OCI-LY3 (cell line): ENCODE results near the gene NOXA1.

Experiments used
- H2AFZ ChIP-seq: fragments of 200-600, 300-600 bp; shearing (Covaris generic); 2 replicates; pipeline ENCODE4 v1.6.0; 2014; ENCODE audit warnings: antibody characterized with exemption, low read depth, low read length
- H3K27ac ChIP-seq: fragments of 200-600, 300-600 bp; sonication (generic); 2 replicates; pipeline ENCODE4 v1.5.1; 2014; ENCODE audit warnings: mild to moderate bottlenecking, low read length, moderate library complexity, mixed read lengths
- H3K27me3 ChIP-seq: fragments of 200-600, 300-600 bp; sonication (generic); 2 replicates; pipeline ENCODE4 v1.6.1; 2014; ENCODE audit warnings: low read depth, low read length, mixed read lengths
- H3K36me3 ChIP-seq: fragments of 200-600, 300-600 bp; sonication (generic); replicated peaks from 2 replicates; pipeline ENCODE3; 2014; ENCODE audit warnings: low read depth, low read length, mixed read lengths
- H3K4me1 ChIP-seq: fragments of 300-600, 200-600 bp; sonication (generic); 2 replicates; pipeline ENCODE4 v1.6.1; 2014; ENCODE audit warnings: low read length, mixed read lengths
- H3K4me2 ChIP-seq: fragments of 200-600, 300-600 bp; sonication (generic); 2 replicates; pipeline ENCODE4 v1.6.1; 2014; ENCODE audit warnings: low read length, mixed read lengths
- H3K4me3 ChIP-seq: fragments of 300-600, 200-600 bp; sonication (generic); 2 replicates; pipeline ENCODE4 v1.5.1; 2014; ENCODE audit warnings: antibody characterized with exemption, mild to moderate bottlenecking, low read length, moderate library complexity
- H3K79me2 ChIP-seq: fragments of 300-600, 200-600 bp; shearing (Covaris generic); 2 replicates; pipeline ENCODE4 v1.6.1; 2014; ENCODE audit warnings: mild to moderate bottlenecking, low read length, mixed read lengths
- H3K9ac ChIP-seq: fragments of 300-600, 200-600 bp; shearing (Covaris generic); 2 replicates; pipeline ENCODE4 v1.6.0; 2014; ENCODE audit warnings: mild to moderate bottlenecking, low read length, moderate library complexity
- H3K9me3 ChIP-seq: fragments of 200-600, 300-600 bp; shearing (Covaris generic); 2 replicates; pipeline ENCODE4 v1.6.1; 2014; ENCODE audit warnings: low read length, mixed read lengths; ENCODE audit not compliant: insufficient read depth
- H4K20me1 ChIP-seq: fragments of 200-600, 300-600 bp; sonication (generic); 2 replicates; pipeline ENCODE4 v1.6.1; 2016; ENCODE audit warnings: low read length, mixed read lengths; ENCODE audit not compliant: insufficient read depth
- EZH2phosphoT487 ChIP-seq: fragments of 200-600 bp; shearing (Covaris generic); IDR thresholded peaks from 2 replicates; pipeline ENCODE4 v1.6.1; 2018; ENCODE audit warnings: antibody characterized with exemption, mixed run types, low read depth
- TF ChIP-seq, protein P1 (sequence below): fragments of 200-600, 300-600 bp; sonication (generic); IDR thresholded peaks from 2 replicates; pipeline ENCODE4 v1.5.1; 2014; ENCODE audit warnings: antibody characterized with exemption, low read length, low read depth

Gene NOXA1

DNA sequence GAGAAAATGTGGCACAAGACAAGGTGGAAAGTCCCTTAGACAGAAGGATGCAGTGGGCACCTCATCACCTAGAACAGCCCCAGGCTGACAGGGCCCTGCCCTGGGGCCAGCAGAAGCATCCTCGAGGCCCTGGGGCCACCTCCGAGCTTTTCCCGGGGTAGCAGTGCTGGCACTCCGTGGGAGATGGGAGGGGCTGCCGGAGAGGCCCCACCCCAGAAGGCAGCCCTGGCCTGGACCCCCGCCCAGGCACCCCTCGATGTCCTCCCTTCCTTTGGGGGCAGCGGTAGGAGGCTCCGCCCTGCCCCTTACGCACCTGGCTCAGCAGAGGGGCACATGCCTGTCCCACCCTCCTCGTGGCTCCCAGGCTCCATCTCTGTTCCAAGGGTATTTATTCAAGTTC, 53.7 kb downstream of the NOXA1 start:
- no peak overlapping the region for H3K9ac ChIP-seq

DNA sequence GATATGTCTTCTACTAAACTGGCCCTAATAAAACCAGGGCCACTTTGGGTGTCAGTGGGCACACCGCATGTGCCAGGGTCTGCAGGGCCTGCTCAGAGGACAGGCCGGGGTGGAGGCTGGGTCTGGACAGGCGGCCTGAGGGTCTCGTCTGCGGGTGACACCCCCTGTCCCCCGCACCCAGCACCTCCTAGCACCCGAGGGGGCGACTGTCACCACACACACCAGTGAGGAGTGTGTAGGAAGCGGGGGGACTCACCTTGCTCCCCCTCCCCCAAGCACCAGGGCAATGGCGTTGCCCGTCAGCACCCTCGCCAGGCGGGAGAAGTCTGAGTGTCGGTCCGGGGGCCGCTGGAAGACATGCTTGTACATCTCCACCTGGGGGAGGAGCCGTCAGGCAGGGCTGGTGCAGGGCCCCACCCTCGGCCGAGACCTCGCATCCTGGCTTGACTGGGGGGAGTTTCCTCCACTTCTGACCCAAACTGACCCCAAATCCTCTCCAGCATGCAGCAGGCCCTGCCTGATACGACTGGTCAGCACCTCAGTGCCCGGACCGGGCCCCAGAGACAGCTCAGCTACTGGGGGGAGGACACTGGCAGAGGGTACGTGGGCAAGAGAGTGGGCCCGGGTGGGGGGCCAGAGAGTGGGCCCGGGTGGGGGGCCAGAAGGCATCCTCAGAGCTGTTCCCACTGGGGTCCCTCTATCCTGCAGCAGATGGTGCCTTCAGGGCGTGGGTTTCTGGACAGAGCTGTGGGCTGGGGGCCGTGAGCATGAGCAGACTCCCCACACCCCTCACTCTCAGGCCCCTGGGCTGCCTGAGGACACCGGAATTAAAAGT, 54.8 kb downstream of the NOXA1 start:
- TF ChIP-seq, protein P1, sequence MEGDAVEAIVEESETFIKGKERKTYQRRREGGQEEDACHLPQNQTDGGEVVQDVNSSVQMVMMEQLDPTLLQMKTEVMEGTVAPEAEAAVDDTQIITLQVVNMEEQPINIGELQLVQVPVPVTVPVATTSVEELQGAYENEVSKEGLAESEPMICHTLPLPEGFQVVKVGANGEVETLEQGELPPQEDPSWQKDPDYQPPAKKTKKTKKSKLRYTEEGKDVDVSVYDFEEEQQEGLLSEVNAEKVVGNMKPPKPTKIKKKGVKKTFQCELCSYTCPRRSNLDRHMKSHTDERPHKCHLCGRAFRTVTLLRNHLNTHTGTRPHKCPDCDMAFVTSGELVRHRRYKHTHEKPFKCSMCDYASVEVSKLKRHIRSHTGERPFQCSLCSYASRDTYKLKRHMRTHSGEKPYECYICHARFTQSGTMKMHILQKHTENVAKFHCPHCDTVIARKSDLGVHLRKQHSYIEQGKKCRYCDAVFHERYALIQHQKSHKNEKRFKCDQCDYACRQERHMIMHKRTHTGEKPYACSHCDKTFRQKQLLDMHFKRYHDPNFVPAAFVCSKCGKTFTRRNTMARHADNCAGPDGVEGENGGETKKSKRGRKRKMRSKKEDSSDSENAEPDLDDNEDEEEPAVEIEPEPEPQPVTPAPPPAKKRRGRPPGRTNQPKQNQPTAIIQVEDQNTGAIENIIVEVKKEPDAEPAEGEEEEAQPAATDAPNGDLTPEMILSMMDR = no peak
- no peak for TF ChIP-seq EZH2phosphoT487
- Histone ChIP-seq H3K36me3 (no peaks in the 10 kb centered on the region), H3K79me2 (no peaks in the 10 kb centered on the region), H4K20me1 (no peaks in the 10 kb centered on the region), H2AFZ (no peak overlapping the region), H3K4me1 (no peaks in the 10 kb centered on the region), H3K4me3 (no peak overlapping the region), H3K27me3 (no peaks in the 10 kb centered on the region), H3K9me3 (no peaks in the 10 kb centered on the region; the same call in 1 of the 2 replicates), H3K4me2 (no peak overlapping the region), H3K9ac (no peak overlapping the region), H3K27ac (no peak overlapping the region)

More for the DNA sequence above, 53.7 kb downstream of the NOXA1 start:
- Histone ChIP-seq H3K9me3 (no peaks in the 10 kb centered on the region; the same call in 1 of the 2 replicates), H3K27me3 (no peaks in the 10 kb centered on the region), H3K4me1 (no peaks in the 10 kb centered on the region), H3K4me2 (no peak overlapping the region), H4K20me1 (no peaks in the 10 kb centered on the region), H3K79me2 (no peaks in the 10 kb centered on the region), H3K36me3 (no peaks in the 10 kb centered on the region), H3K27ac (no peak overlapping the region), H3K4me3 (no peak overlapping the region), H2AFZ (no peak overlapping the region)
- no peak for TF ChIP-seq EZH2phosphoT487
- TF ChIP-seq, protein P1 = no peak

DNA sequence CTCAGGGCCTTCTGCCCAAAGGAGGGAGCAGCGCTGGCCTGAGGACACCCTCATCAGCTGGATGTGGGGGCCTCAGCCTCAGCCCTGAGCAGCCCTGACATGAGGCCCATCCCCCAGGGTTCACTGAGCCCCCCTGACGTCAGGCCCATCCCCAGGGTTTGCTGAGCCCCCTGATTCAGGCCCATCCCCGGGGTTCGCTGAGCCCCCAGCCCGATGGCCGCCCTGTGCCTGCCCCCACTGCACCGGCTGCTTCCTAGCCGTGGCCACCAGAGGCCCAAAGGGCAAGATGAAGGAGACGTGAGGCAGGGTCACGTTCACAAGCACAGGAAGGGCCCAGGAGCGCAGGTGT, 55.4 kb downstream of the NOXA1 start:
- no peak overlapping the region for H2AFZ ChIP-seq
- no peaks in the 10 kb centered on the region for H3K79me2 ChIP-seq
- no peaks in the 10 kb centered on the region for H4K20me1 ChIP-seq
- no peaks in the 10 kb centered on the region for H3K4me1 ChIP-seq
- no peak overlapping the region for H3K9ac ChIP-seq
- H3K4me3 ChIP-seq = no peak overlapping the region
- H3K36me3 ChIP-seq = no peaks in the 10 kb centered on the region
- TF ChIP-seq EZH2phosphoT487 = no peak
- TF ChIP-seq, protein P1 = no peak
- H3K4me2 ChIP-seq = no peak overlapping the region
- H3K27ac ChIP-seq = no peak overlapping the region
- no peaks in the 10 kb centered on the region; the same call in 1 of the 2 replicates for H3K9me3 ChIP-seq
- no peaks in the 10 kb centered on the region for H3K27me3 ChIP-seq

DNA sequence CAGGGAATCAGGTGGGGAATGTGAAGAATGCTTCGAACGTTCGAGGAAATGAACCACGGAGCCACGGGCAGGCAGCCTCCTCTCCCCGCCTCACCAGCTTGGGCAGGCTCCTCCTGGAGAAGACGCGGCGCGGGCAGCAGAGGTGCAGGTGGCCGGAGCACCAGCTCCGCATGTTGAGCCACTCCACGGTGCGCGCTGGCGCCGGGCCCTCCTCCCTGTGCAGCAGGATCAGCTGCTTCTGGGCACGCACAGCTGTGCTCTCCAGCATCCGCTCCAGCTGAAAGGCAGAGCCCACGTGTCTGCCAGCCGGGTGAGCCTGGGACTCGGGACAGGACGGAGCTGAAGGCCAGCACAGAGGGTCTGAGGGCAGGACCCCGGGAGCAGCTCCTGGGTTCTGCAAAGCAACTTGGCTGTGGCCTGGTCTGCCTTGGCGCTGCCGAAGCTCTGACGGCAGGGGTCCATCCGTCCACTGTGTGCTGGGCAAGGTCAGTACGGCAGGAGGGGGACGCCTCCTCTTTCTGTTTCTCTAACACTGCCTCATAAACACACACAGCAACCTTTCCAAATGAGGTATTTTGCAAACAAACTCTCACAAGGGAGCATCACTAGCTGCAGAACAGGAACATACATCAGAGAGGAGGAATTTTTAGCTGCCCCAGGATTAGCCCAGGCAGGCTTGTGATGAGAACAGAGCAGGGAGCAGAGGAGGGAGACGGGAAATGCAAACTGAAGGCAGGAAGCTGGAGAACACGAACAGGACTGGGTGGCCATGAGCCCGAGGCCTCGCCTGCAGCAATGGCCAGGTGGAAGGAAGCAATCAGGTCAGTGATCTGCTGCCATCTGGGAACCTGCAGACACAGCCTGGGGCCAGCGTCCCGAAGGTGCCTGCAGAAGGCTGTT, 56.0 kb downstream of the NOXA1 start:
- TF ChIP-seq, protein P1 = no peak
- TF ChIP-seq EZH2phosphoT487 = no peak
- Histone ChIP-seq H3K4me2 (no peak overlapping the region), H3K36me3 (no peaks in the 10 kb centered on the region), H3K4me1 (no peaks in the 10 kb centered on the region), H3K27me3 (no peaks in the 10 kb centered on the region), H2AFZ (no peak overlapping the region), H4K20me1 (no peaks in the 10 kb centered on the region), H3K9me3 (no peaks in the 10 kb centered on the region; the same call in 1 of the 2 replicates), H3K9ac (no peak overlapping the region), H3K4me3 (no peak overlapping the region), H3K79me2 (no peaks in the 10 kb centered on the region), H3K27ac (no peak overlapping the region)
